ENCODE results near the gene GMCL1.

GRCh38 chr2:69923116-69923515 lies 93.7 kb downstream of the GMCL1 start:
- TF ChIP-seq, protein P1, sequence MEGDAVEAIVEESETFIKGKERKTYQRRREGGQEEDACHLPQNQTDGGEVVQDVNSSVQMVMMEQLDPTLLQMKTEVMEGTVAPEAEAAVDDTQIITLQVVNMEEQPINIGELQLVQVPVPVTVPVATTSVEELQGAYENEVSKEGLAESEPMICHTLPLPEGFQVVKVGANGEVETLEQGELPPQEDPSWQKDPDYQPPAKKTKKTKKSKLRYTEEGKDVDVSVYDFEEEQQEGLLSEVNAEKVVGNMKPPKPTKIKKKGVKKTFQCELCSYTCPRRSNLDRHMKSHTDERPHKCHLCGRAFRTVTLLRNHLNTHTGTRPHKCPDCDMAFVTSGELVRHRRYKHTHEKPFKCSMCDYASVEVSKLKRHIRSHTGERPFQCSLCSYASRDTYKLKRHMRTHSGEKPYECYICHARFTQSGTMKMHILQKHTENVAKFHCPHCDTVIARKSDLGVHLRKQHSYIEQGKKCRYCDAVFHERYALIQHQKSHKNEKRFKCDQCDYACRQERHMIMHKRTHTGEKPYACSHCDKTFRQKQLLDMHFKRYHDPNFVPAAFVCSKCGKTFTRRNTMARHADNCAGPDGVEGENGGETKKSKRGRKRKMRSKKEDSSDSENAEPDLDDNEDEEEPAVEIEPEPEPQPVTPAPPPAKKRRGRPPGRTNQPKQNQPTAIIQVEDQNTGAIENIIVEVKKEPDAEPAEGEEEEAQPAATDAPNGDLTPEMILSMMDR (conservative IDR thresholded peaks at IDR 0.05; ENCODE audit: low read depth, low read length): no peak
- no peak for TF ChIP-seq EZH2 (IDR thresholded peaks at IDR 0.05; ENCODE audit: borderline replicate concordance, low read depth, low read length, poor library complexity, severe bottlenecking)
